SK-N-SH (cell line): ENCODE results near the gene KCNIP4. TPM values are rescaled to one million over a fixed set of nuclear protein-coding genes. Genes with fewer than 3 reads are reported as not detected.

Source experiments
- CTCF ChIA-PET: fragments of 300-600, 350-600 bp; formaldehyde crosslinking; extraction: SDS; loops from one replicate; lab custom pipeline; 2021; lab: Yijun Ruan, JAX
- POLR2A ChIA-PET: fragments of 350-600 bp; sonication (Branson Sonifier 250); formaldehyde crosslinking; extraction: SDS; loops from one replicate; lab custom pipeline; 2020; ENCODE audit warnings: antibody characterized with exemption, inconsistent platforms; lab: Yijun Ruan, JAX
- DNase-seq: peaks from one replicate; pipeline ENCODE4 v3.0.0; 2012
- H2AFZ ChIP-seq: fragments of 200-600 bp; sonication (generic); 2 replicates; pipeline ENCODE4 v1.8.1; 2016; ENCODE audit warnings: antibody characterized with exemption, mild to moderate bottlenecking, low read depth
- H3F3A ChIP-seq: fragments of 200-600 bp; sonication (generic); replicated peaks from 2 replicates; pipeline ENCODE3; 2016; ENCODE audit warnings: antibody characterized with exemption, mild to moderate bottlenecking; ENCODE audit not compliant: insufficient read depth
- H3K27ac ChIP-seq, 2 experiments: fragments of 200-500 bp in 1 of 2; fragments of 200-600 bp in 1 of 2; sonication (Bioruptor generic) in 1 of 2; sonication (generic), shearing (Covaris generic) in 1 of 2; 2 replicates each; pipeline versions ENCODE4 v1.5.1 to v1.6.1; 2014 to 2016; ENCODE audit warnings: low read depth in 2 of 2, inconsistent platforms in 1 of 2, low read length in 1 of 2, mild to moderate bottlenecking in 1 of 2, mixed read lengths in 1 of 2
- H3K27me3 ChIP-seq: fragments of 200-600 bp; sonication (generic), shearing (Covaris generic); 2 replicates; pipeline ENCODE4 v1.6.1; 2016; ENCODE audit warnings: mixed run types; ENCODE audit not compliant: insufficient read depth
- H3K36me3 ChIP-seq, 2 experiments: fragments of 200-500 bp in 1 of 2; fragments of 200-600 bp in 1 of 2; sonication (Bioruptor generic) in 1 of 2; sonication (generic) in 1 of 2; replicated peaks in 1 of 2; 2 replicates each; pipeline versions ENCODE3 to v1.5.1; 2014 to 2016; ENCODE audit warnings: low read length in 1 of 2, mild to moderate bottlenecking in 1 of 2; ENCODE audit not compliant: insufficient read depth in 2 of 2, control insufficient read depth in 1 of 2
- H3K4me1 ChIP-seq, 2 experiments: fragments of 200-500 bp in 1 of 2; fragments of 200-600 bp in 1 of 2; sonication (Bioruptor generic) in 1 of 2; sonication (generic), shearing (Covaris generic) in 1 of 2; 2 replicates each; pipeline versions ENCODE4 v1.5.1 to v1.6.1; 2014 to 2016; ENCODE audit warnings: low read depth in 1 of 2, low read length in 1 of 2, mixed run types in 1 of 2; ENCODE audit not compliant: insufficient read depth in 2 of 2, control insufficient read depth in 1 of 2
- H3K4me2 ChIP-seq: fragments of 200-600 bp; sonication (generic), shearing (Covaris generic); 2 replicates; pipeline ENCODE4 v1.6.1; 2017; ENCODE audit warnings: mixed run types
- H3K4me3 ChIP-seq, 2 experiments: fragments of 200-500 bp in 1 of 2; fragments of 200-600 bp in 1 of 2; sonication (Bioruptor generic) in 1 of 2; sonication (generic), shearing (Covaris generic) in 1 of 2; 2 replicates each; pipeline versions ENCODE4 v1.5.1 to v1.8.1; 2014 to 2016; ENCODE audit warnings: low read depth in 2 of 2, inconsistent platforms in 1 of 2, low read length in 1 of 2, mild to moderate bottlenecking in 1 of 2, mixed read lengths in 1 of 2, moderate library complexity in 1 of 2
- H3K79me2 ChIP-seq: fragments of 200-600 bp; sonication (generic); 2 replicates; pipeline ENCODE4 v1.8.1; 2017; ENCODE audit warnings: mild to moderate bottlenecking; ENCODE audit not compliant: insufficient read depth
- H3K9ac ChIP-seq: fragments of 200-600 bp; sonication (generic); 2 replicates; pipeline ENCODE4 v1.6.1; 2017; ENCODE audit warnings: mixed run types
- H3K9me2 ChIP-seq: fragments of 200-600 bp; sonication (generic); 2 replicates; pipeline ENCODE4 v1.6.1; 2017; ENCODE audit warnings: mixed run types
- H3K9me3 ChIP-seq: fragments of 200-600 bp; sonication (generic); 2 replicates; pipeline ENCODE4 v1.6.1; 2017; ENCODE audit warnings: mixed run types, mild to moderate bottlenecking, moderate library complexity
- H4K20me1 ChIP-seq: fragments of 200-600 bp; sonication (generic); 2 replicates; pipeline ENCODE4 v1.6.1; 2017; ENCODE audit warnings: mild to moderate bottlenecking, mixed run types; ENCODE audit not compliant: insufficient read depth
- CHD2 ChIP-seq: fragments of 150-350 bp; IDR thresholded peaks from 2 replicates; pipeline ENCODE4 v1.6.1; 2018; ENCODE audit warnings: low read length; ENCODE audit not compliant: partially characterized antibody
- ELF1 ChIP-seq: IDR thresholded peaks from 2 replicates; pipeline ENCODE4 v1.4.0; 2012
- FOXJ3 ChIP-seq: sonication (generic); formaldehyde crosslinking; IDR thresholded peaks from 2 replicates; pipeline ENCODE4 v1.5.1; 2020; ENCODE audit warnings: mild to moderate bottlenecking, missing genetic modification reagents
- GATA2 ChIP-seq: sonication (generic); formaldehyde crosslinking; IDR thresholded peaks from 2 replicates; pipeline ENCODE4 v1.5.0; 2020; ENCODE audit warnings: mild to moderate bottlenecking, missing genetic modification reagents
- MEF2A ChIP-seq: IDR thresholded peaks from 2 replicates; pipeline ENCODE4 v1.4.0; 2012; ENCODE audit warnings: low read depth, borderline replicate concordance
- MXI1 ChIP-seq: IDR thresholded peaks from 2 replicates; pipeline ENCODE4 v1.6.1; 2012; ENCODE audit warnings: mild to moderate bottlenecking, low read depth, low read length, improper control_type of control experiment
- NFIC ChIP-seq: IDR thresholded peaks from 2 replicates; pipeline ENCODE4 v1.4.0; 2012; ENCODE audit warnings: borderline replicate concordance
- NRF1 ChIP-seq: IDR thresholded peaks from 2 replicates; pipeline ENCODE4 v1.6.1; 2012; ENCODE audit warnings: low read depth, mild to moderate bottlenecking, low read length
- RAD21 ChIP-seq: IDR thresholded peaks from 2 replicates; pipeline ENCODE4 v1.6.1; 2012; ENCODE audit warnings: mild to moderate bottlenecking, low read length
- RCOR1 ChIP-seq: fragments of 150-350 bp; IDR thresholded peaks from 2 replicates; pipeline ENCODE4 v1.6.1; 2017; ENCODE audit warnings: antibody characterized with exemption, low read length
- RFX5 ChIP-seq: IDR thresholded peaks from 2 replicates; pipeline ENCODE4 v1.6.1; 2012; ENCODE audit warnings: mild to moderate bottlenecking, improper control_type of control experiment, low read length
- SIN3A ChIP-seq: IDR thresholded peaks from 2 replicates; pipeline ENCODE4 v1.6.1; 2012; ENCODE audit warnings: low read depth, mild to moderate bottlenecking, low read length, moderate library complexity, borderline replicate concordance
- SMC3 ChIP-seq: IDR thresholded peaks from 2 replicates; pipeline ENCODE4 v1.6.1; 2012; ENCODE audit warnings: low read depth, low read length, improper control_type of control experiment
- TCF12 ChIP-seq: IDR thresholded peaks from 2 replicates; pipeline ENCODE4 v1.4.0; 2012
- TEAD4 ChIP-seq: IDR thresholded peaks from 2 replicates; pipeline ENCODE4 v1.4.0; 2012; ENCODE audit warnings: mild to moderate bottlenecking, borderline replicate concordance; ENCODE audit not compliant: insufficient read depth
- WGBS: methylation state at CpG from one replicate; pipeline ENCODE4 v1.1.6; 2017; ENCODE audit warnings: low lambda C conversion rate; 5-methylcytosine and 5-hydroxymethylcytosine counted together
- polyA plus RNA-seq, 3 experiments: library from polyadenylated mRNA; depleted of rRNA; stranded (reverse); fragments of >200 nt; gene quantifications; 2 replicates each; pipeline ENCODE4 v1.2.3, GENCODE V29; 2012
- TF ChIP-seq, protein P1 (sequence below): IDR thresholded peaks from 2 replicates; pipeline ENCODE4 v1.4.0; 2012; ENCODE audit warnings: low read depth
- TF ChIP-seq, protein P2 (sequence below): IDR thresholded peaks from 2 replicates; pipeline ENCODE4 v1.4.0; 2012; ENCODE audit warnings: low read depth, borderline replicate concordance
- TF ChIP-seq, protein P3 (sequence below): IDR thresholded peaks from 2 replicates; pipeline ENCODE4 v1.6.1; 2012; ENCODE audit warnings: mild to moderate bottlenecking, low read depth, low read length, moderate library complexity

The KCNIP4 gene
- polyA plus RNA-seq, 1 of the 3 experiments (the other 2 are of a cell fraction) = 0.18 TPM

DNA sequence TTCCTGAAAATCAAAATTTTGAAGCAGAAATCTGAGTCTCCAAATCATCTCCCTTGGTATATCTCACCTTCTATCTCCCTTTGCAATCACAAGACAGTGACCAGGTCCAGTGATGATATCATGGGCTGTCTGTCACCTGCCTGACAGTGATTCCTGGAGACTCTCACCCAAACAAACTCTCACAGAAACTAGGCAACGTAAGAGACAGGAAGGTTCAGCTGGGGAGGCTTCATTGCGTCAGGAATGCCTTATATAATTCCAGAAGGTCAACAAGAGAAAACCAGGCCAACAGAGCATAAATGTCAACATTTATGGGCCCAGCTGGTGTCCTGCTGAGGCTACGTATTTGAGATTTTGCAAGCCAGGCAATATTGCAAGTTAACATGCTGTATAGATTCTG, 412.7 kb downstream of the KCNIP4 start:
- no peaks in the 10 kb centered on the region for H3F3A ChIP-seq
- H3K36me3 ChIP-seq = no peaks in the 10 kb centered on the region
- POLR2A ChIA-PET = no interaction called here
- no peaks in the 10 kb centered on the region for H3K9me2 ChIP-seq
- H3K4me1 ChIP-seq = no peaks in the 10 kb centered on the region; a peak in 1 of 4 replicates
- WGBS = 53% methylated on average over 3 of the region's 3 CpGs
- no peak overlapping the region for H3K4me3 ChIP-seq
- TF ChIP-seq GATA2 (CRISPR knock-in tag) (no peak), RAD21 (no peak), RCOR1 (no peak), RFX5 (no peak)
- TF ChIP-seq, protein P1, sequence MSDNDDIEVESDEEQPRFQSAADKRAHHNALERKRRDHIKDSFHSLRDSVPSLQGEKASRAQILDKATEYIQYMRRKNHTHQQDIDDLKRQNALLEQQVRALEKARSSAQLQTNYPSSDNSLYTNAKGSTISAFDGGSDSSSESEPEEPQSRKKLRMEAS = no peak
- no peak overlapping the region for H3K27ac ChIP-seq
- DNase-seq = no peak
- no peak overlapping the region for H3K4me2 ChIP-seq
- no peaks in the 10 kb centered on the region for H4K20me1 ChIP-seq
- no peak overlapping the region for H3K9ac ChIP-seq
- H2AFZ ChIP-seq = no peak overlapping the region
- no peaks in the 10 kb centered on the region for H3K9me3 ChIP-seq
- H3K79me2 ChIP-seq = no peaks in the 10 kb centered on the region
- CTCF ChIA-PET = interaction anchor here (1.0 to 1.2 kb wide), 2 partner anchors 229 to 762 kb away, joined by 3 to 4 read pairs; no protein-coding TSS in a partner anchor
- no peaks in the 10 kb centered on the region for H3K27me3 ChIP-seq

DNA sequence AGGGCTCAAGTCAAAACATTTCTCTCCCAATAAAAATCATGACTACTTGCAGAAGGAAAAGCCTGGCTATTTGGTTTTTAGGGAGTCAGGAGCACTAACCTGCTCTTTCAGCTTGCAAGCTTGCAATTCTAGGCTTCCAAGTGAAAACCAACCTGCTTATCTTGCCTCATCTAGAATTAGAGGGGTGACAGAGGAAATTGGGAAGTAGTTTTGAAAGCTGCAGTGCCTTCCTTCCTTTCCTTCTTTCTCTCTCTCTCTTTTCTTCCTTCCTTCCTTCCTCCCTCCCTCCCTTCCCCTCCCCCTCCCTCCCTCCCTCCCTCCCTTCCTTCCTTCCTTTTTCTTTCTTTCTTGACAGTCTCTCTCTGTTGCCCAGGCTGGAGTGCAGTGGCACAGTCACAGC, 417.5 kb downstream of the KCNIP4 start:
- ChIA-PET CTCF (interaction anchor here (1.0 to 1.8 kb wide), 2 partner anchors 235 to 236 kb away, joined by 3 to 7 read pairs; no protein-coding TSS in a partner anchor), POLR2A (no interaction called here)
- Histone ChIP-seq H3K79me2 (no peaks in the 10 kb centered on the region), H3K4me3 (no peak overlapping the region), H3K4me1 (no peaks in the 10 kb centered on the region; a peak in 1 of 4 replicates), H3K4me2 (no peak overlapping the region), H3F3A (no peaks in the 10 kb centered on the region), H3K27ac (no peak overlapping the region), H3K27me3 (no peaks in the 10 kb centered on the region), H3K9me2 (no peaks in the 10 kb centered on the region), H4K20me1 (no peaks in the 10 kb centered on the region), H3K36me3 (no peaks in the 10 kb centered on the region), H3K9me3 (no peaks in the 10 kb centered on the region), H3K9ac (no peak overlapping the region), H2AFZ (no peak overlapping the region)
- no peak for DNase-seq
- TF ChIP-seq NRF1 = no peak
- TF ChIP-seq MEF2A = no peak
- TF ChIP-seq, protein P2, sequence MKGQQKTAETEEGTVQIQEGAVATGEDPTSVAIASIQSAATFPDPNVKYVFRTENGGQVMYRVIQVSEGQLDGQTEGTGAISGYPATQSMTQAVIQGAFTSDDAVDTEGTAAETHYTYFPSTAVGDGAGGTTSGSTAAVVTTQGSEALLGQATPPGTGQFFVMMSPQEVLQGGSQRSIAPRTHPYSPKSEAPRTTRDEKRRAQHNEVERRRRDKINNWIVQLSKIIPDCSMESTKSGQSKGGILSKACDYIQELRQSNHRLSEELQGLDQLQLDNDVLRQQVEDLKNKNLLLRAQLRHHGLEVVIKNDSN = no peak
- no peak for TF ChIP-seq TEAD4
- TF ChIP-seq NFIC = no peak
- no peak for TF ChIP-seq ELF1

DNA sequence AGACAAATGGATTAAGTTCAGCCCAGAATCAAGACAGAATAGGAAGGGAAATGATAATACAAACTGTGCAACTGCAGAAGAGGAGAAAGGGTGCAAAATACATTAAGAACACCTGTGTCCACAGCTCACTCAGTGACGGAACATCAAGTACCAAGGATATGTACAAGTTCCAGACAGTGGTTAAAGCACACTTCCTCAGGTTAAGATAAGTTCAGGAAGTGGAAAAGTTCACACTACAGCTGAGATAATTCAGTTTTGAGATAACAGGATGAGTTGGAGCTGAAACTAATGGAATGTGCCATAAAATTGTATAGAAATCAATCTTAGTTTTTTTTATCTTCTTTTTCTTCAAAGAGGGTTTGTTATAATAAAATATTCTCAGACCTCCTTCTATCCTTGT, 419.4 kb downstream of the KCNIP4 start:
- no peaks in the 10 kb centered on the region for H3K4me1 ChIP-seq
- H4K20me1 ChIP-seq = no peaks in the 10 kb centered on the region
- no peaks in the 10 kb centered on the region for H3K36me3 ChIP-seq
- no peaks in the 10 kb centered on the region for H3F3A ChIP-seq
- no peak overlapping the region for H2AFZ ChIP-seq
- no peaks in the 10 kb centered on the region for H3K27me3 ChIP-seq
- no peak overlapping the region for H3K4me2 ChIP-seq
- WGBS = 82% methylated on average over 1 of the region's 1 CpG
- no peak overlapping the region for H3K9ac ChIP-seq
- no peaks in the 10 kb centered on the region for H3K79me2 ChIP-seq
- no peaks in the 10 kb centered on the region for H3K9me2 ChIP-seq
- ChIA-PET POLR2A (no interaction called here), CTCF (interaction anchor here (2.5 kb wide), 1 partner anchor 16 kb away, joined by 8 read pairs; no protein-coding TSS in a partner anchor)
- no peaks in the 10 kb centered on the region for H3K9me3 ChIP-seq
- H3K4me3 ChIP-seq = no peak overlapping the region
- no peak for TF ChIP-seq SMC3
- TF ChIP-seq RAD21 = no peak
- TF ChIP-seq, protein P3, sequence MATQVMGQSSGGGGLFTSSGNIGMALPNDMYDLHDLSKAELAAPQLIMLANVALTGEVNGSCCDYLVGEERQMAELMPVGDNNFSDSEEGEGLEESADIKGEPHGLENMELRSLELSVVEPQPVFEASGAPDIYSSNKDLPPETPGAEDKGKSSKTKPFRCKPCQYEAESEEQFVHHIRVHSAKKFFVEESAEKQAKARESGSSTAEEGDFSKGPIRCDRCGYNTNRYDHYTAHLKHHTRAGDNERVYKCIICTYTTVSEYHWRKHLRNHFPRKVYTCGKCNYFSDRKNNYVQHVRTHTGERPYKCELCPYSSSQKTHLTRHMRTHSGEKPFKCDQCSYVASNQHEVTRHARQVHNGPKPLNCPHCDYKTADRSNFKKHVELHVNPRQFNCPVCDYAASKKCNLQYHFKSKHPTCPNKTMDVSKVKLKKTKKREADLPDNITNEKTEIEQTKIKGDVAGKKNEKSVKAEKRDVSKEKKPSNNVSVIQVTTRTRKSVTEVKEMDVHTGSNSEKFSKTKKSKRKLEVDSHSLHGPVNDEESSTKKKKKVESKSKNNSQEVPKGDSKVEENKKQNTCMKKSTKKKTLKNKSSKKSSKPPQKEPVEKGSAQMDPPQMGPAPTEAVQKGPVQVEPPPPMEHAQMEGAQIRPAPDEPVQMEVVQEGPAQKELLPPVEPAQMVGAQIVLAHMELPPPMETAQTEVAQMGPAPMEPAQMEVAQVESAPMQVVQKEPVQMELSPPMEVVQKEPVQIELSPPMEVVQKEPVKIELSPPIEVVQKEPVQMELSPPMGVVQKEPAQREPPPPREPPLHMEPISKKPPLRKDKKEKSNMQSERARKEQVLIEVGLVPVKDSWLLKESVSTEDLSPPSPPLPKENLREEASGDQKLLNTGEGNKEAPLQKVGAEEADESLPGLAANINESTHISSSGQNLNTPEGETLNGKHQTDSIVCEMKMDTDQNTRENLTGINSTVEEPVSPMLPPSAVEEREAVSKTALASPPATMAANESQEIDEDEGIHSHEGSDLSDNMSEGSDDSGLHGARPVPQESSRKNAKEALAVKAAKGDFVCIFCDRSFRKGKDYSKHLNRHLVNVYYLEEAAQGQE = no peak
- TF ChIP-seq TCF12 = no peak
- no peak for TF ChIP-seq FOXJ3
- TF ChIP-seq MXI1 = no peak
- TF ChIP-seq SIN3A = no peak
- TF ChIP-seq CHD2 = no peak
- TF ChIP-seq GATA2 (CRISPR knock-in tag) = no peak
- DNase-seq = no peak
- H3K27ac ChIP-seq = no peak overlapping the region
